HG03066 (cell line): ENCODE results near the gene MUSTN1.

Experiments
- ATAC-seq: cut with Tn5 transposase; IDR thresholded peaks from one replicate; pipeline ENCODE4 v1.9.1; 2021; ENCODE audit warnings: low read depth; ENCODE audit not compliant: unreplicated experiment

Gene MUSTN1

DNA sequence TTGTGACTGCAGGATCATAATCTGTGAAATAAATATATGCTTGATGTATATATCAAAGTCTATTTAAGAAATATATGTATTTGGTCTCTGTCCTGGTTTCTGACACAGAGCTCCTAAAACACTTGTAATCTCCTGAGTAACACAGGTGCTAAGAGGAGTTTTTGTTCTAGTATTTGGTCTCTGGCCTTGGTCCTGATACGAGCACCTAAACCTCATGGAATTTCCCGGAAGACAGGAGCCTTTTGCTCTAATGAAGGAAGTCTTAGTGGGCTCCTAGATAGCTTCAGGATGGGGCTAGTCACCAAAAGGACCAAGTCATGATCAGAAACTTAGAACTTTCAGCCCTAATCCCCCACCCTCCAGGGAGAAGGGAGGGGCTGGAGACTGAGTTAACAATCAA is 19.2 kb upstream of the MUSTN1 start:
- ATAC-seq = no peak

DNA sequence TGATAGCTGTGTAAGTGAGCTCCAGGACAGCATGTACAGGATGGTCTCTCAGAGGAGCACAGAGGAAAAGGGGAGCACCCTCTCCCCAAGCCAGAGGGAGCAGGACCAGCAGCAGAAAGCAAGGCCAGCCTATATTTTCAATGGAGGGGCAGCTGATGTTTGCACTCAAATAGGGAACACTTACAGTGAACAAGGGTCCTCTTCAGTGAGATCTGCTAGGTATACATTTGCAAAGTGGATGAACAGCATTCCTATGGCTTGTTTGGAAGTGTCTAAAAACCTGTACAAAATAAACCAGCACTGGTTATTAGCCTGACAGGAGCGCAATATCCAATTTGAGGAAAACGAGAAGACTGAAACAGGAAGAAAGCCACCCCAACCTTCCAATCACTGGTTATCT is 17.6 kb upstream of the MUSTN1 start:
- ATAC-seq = no peak

- no peak for ATAC-seq
Measured at GRCh38 chr3:52851348-52851747, 16.5 kb upstream of the MUSTN1 start.

- no peak for ATAC-seq
Measured at GRCh38 chr3:52849656-52850055, 14.8 kb upstream of the MUSTN1 start.

- ATAC-seq = no peak
Measured at GRCh38 chr3:52848617-52849016, 13.8 kb upstream of the MUSTN1 start.

- no peak for ATAC-seq
Measured at GRCh38 chr3:52847726-52848125, 12.9 kb upstream of the MUSTN1 start.

- ATAC-seq = no peak
Measured at GRCh38 chr3:52847241-52847640, 12.4 kb upstream of the MUSTN1 start.

GRCh38 chr3:52846432-52846965 is 11.7 kb upstream of the MUSTN1 start:
- ATAC-seq = no peak

GRCh38 chr3:52845691-52846431 is 11.0 kb upstream of the MUSTN1 start:
- no peak for ATAC-seq

- no peak for ATAC-seq
Measured at GRCh38 chr3:52845157-52845556, 10.3 kb upstream of the MUSTN1 start.

- no peak for ATAC-seq
Measured at GRCh38 chr3:52844290-52844975, 9.6 kb upstream of the MUSTN1 start.

GRCh38 chr3:52843881-52844280 is 9.1 kb upstream of the MUSTN1 start:
- ATAC-seq = no peak

- ATAC-seq = no peak
Measured at GRCh38 chr3:52843108-52843865, 8.5 kb upstream of the MUSTN1 start.

- no peak for ATAC-seq
Measured at GRCh38 chr3:52842424-52842823, 7.6 kb upstream of the MUSTN1 start.

DNA sequence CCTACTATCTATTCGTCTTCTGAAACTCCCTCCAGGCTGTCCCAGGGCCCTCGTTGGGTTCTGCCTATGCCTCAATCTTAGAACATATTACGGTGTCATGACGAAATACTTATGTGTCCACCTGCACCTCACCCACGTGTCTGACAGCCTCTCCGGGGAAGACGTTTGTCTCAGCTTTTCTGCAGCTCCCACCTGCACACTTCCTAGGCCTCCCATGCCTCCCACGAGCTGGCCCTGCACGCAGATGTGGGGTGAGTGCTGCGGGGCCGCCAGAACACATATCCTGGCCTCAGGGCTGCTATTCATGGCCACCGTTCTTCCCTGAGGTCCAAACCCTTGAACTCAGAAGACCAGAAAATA is 7.1 kb upstream of the MUSTN1 start:
- ATAC-seq = no peak

GRCh38 chr3:52841211-52841980 is 6.6 kb upstream of the MUSTN1 start:
- ATAC-seq = no peak

DNA sequence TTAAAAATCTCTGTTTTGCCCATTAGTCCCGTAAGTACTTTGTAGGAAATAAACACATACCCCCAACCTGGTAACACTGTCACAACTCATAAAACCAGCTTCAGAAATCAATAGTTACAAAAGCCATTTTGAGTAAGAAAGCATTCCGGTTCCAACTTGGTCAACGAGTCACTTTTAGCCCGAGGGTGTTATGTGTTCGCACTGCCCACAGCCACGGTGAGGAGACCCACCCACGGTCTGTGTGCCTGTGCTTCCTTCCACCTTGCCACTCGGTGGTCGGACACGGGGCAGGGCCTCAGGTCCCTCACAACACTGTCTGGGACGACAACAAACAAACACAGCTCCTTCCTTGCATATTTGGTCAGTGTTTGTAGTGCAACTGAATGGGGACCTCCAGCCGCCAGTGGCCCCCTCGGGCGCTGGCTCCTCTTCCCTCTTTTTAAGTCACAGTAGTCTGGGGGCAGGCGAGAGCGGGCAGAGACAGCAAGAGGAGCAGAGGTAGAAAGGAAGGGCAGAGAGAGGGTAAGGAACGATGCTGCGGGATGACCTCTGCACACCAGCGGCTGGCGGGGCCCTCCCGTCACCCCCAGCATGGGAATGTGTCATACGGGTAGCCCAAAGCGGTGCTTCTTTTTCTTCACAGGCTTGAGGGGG is 5.2 kb upstream of the MUSTN1 start:
- no peak for ATAC-seq

DNA sequence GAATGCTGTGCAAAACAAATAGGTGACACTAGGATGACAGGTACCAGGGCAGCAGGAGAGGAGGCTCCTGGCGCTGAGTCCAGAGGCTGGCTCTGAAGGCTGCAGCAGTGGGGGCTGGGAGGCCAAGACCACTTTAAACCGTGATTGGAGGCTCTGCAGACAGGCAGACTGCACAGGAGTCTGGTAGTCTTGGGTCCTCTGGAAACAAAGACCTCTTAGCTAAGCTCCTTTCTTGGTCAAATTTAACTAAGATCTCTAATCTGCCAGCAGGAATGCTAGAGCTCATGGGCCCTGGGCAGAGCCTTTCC is 4.4 kb upstream of the MUSTN1 start:
- ATAC-seq = no peak

- ATAC-seq = no peak
Measured at GRCh38 chr3:52838561-52839267, 3.9 kb upstream of the MUSTN1 start.

DNA sequence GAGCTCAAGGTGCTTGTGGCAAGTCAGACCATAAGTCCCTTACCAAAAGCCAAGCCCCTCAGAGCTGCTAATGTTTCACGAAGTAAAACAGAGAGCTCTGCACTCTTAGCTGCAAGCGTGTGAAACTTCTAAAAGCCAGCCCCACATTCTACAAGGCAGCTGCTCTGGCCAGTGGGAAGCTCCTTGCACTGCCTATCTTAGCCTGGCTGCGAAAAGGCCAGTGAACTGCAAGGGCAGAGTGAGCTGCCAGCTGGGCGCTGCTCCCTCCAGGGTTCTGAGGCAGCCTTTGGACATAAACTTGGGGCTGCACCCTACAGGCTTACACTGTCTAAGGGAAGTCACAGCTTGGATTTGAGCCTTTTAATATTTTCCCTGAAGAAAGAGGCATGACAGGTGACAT is 2.2 kb upstream of the MUSTN1 start:
- ATAC-seq = no peak
